SK-N-SH (cell line): ENCODE data around the gene MICAL2.

Source experiments
- TF ChIP-seq, protein P1 (sequence below): IDR thresholded peaks from 2 replicates; pipeline ENCODE4 v1.6.1; 2012; ENCODE audit warnings: mild to moderate bottlenecking, low read depth, low read length, moderate library complexity
- TF ChIP-seq, protein P2 (sequence below): fragments of 200-600 bp; sonication (generic); IDR thresholded peaks from 2 replicates; pipeline ENCODE4 v1.6.1; 2017; ENCODE audit warnings: antibody characterized with exemption, mild to moderate bottlenecking, moderate library complexity

DNA sequence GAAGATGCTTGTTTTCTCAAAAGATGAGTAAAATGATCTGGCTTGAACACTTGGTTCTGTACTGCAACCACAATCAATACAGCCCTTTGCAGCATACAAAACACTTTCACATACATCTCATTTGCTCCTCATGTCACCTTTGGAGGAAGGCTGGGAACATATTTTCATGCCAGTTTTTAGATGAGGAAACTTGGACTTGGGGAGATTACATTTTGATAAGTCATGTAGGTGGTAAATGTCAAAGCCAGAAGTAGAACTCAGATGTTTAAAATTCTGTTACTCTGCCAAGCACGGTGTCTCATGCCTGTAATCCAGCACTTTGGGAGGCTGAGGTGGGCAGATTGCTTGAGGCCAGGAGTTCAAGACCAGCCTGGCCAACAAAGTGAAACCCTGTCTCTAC, 121.8 kb downstream of the MICAL2 start:
- TF ChIP-seq, protein P1, sequence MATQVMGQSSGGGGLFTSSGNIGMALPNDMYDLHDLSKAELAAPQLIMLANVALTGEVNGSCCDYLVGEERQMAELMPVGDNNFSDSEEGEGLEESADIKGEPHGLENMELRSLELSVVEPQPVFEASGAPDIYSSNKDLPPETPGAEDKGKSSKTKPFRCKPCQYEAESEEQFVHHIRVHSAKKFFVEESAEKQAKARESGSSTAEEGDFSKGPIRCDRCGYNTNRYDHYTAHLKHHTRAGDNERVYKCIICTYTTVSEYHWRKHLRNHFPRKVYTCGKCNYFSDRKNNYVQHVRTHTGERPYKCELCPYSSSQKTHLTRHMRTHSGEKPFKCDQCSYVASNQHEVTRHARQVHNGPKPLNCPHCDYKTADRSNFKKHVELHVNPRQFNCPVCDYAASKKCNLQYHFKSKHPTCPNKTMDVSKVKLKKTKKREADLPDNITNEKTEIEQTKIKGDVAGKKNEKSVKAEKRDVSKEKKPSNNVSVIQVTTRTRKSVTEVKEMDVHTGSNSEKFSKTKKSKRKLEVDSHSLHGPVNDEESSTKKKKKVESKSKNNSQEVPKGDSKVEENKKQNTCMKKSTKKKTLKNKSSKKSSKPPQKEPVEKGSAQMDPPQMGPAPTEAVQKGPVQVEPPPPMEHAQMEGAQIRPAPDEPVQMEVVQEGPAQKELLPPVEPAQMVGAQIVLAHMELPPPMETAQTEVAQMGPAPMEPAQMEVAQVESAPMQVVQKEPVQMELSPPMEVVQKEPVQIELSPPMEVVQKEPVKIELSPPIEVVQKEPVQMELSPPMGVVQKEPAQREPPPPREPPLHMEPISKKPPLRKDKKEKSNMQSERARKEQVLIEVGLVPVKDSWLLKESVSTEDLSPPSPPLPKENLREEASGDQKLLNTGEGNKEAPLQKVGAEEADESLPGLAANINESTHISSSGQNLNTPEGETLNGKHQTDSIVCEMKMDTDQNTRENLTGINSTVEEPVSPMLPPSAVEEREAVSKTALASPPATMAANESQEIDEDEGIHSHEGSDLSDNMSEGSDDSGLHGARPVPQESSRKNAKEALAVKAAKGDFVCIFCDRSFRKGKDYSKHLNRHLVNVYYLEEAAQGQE, result no peak
- TF ChIP-seq, protein P2, sequence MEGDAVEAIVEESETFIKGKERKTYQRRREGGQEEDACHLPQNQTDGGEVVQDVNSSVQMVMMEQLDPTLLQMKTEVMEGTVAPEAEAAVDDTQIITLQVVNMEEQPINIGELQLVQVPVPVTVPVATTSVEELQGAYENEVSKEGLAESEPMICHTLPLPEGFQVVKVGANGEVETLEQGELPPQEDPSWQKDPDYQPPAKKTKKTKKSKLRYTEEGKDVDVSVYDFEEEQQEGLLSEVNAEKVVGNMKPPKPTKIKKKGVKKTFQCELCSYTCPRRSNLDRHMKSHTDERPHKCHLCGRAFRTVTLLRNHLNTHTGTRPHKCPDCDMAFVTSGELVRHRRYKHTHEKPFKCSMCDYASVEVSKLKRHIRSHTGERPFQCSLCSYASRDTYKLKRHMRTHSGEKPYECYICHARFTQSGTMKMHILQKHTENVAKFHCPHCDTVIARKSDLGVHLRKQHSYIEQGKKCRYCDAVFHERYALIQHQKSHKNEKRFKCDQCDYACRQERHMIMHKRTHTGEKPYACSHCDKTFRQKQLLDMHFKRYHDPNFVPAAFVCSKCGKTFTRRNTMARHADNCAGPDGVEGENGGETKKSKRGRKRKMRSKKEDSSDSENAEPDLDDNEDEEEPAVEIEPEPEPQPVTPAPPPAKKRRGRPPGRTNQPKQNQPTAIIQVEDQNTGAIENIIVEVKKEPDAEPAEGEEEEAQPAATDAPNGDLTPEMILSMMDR, result no peak
